A673 (cell line): Measurements from ENCODE around the gene ARMS2. TPM values are rescaled to one million over a fixed set of nuclear protein-coding genes. Genes with fewer than 3 reads are reported as not detected.

ENCODE experiments used
- Bru-seq: library from RNA; stranded (reverse); fragments of 400-500 nt; gene quantifications from one replicate; lab custom pipeline; 2021; lab: Mats Ljungman, UMichigan
- BruChase-seq, 2 experiments: library from RNA; stranded (reverse); fragments of 400-500 nt; gene quantifications; one replicate each; lab custom pipeline; 2021; lab: Mats Ljungman, UMichigan
- BruUV-seq: library from RNA; stranded (reverse); fragments of 400-500 nt; replicated peaks from 2 replicates; lab custom pipeline; 2021; lab: Mats Ljungman, UMichigan
- CTCF ChIA-PET: fragments of 300-600 bp; sonication (Branson Sonifier 250); formaldehyde crosslinking; loops from one replicate; lab custom pipeline; 2022; ENCODE audit warnings: antibody characterized with exemption; lab: Charles Lee
- POLR2A ChIA-PET: fragments of 300-600 bp; sonication (Branson Sonifier 250); formaldehyde crosslinking; loops from one replicate; lab custom pipeline; 2022; ENCODE audit warnings: antibody characterized with exemption; ENCODE audit not compliant: low non-redundant PET; lab: Charles Lee
- DNase-seq: peaks from one replicate; pipeline ENCODE4 v3.0.0-alpha.2; 2015; ENCODE audit warnings: low spot score
- H3K27ac ChIP-seq: fragments of 200-600 bp; sonication (generic); 2 replicates; pipeline ENCODE4 v1.5.1; 2016; ENCODE audit warnings: mixed run types, low read depth, mild to moderate bottlenecking, mixed read lengths, antibody characterized with exemption, low read length; ENCODE audit not compliant: poor library complexity, severe bottlenecking
- H3K27me3 ChIP-seq: fragments of 200-600 bp; sonication (generic); replicated peaks from 2 replicates; pipeline ENCODE4 v1.6.1; 2017; ENCODE audit warnings: mixed run types, low read depth, mild to moderate bottlenecking, mixed read lengths, antibody characterized with exemption, low read length; ENCODE audit not compliant: insufficient read depth, poor library complexity
- H3K36me3 ChIP-seq: fragments of 200-600 bp; sonication (generic); 2 replicates; pipeline ENCODE4 v1.6.1; 2016; ENCODE audit warnings: mixed run types, mild to moderate bottlenecking, mixed read lengths, antibody characterized with exemption, low read length; ENCODE audit not compliant: insufficient read depth, poor library complexity, severe bottlenecking
- H3K4me1 ChIP-seq: fragments of 200-600 bp; sonication (generic); 2 replicates; pipeline ENCODE4 v1.6.1; 2017; ENCODE audit warnings: mixed run types, mild to moderate bottlenecking, mixed read lengths, antibody characterized with exemption, low read length; ENCODE audit not compliant: insufficient read depth, poor library complexity, severe bottlenecking
- H3K4me3 ChIP-seq: fragments of 200-600 bp; sonication (generic); 2 replicates; pipeline ENCODE4 v1.5.1; 2016; ENCODE audit warnings: low read depth, mixed run types, mild to moderate bottlenecking, mixed read lengths, low read length; ENCODE audit not compliant: poor library complexity, severe bottlenecking
- H3K9me3 ChIP-seq: fragments of 200-600 bp; sonication (generic); 2 replicates; pipeline ENCODE4 v1.6.1; 2016; ENCODE audit warnings: mixed run types, low read depth, mild to moderate bottlenecking, mixed read lengths, antibody characterized with exemption, low read length; ENCODE audit not compliant: poor library complexity, severe bottlenecking
- CTCF ChIP-seq: fragments of 300-800, 200-600 bp; sonication (generic); conservative IDR thresholded peaks from 2 replicates; pipeline ENCODE4 v1.5.1; 2017; ENCODE audit warnings: low read depth, mild to moderate bottlenecking, antibody characterized with exemption, low read length, moderate library complexity, mixed read lengths
- EZH2 ChIP-seq: fragments of 200-600 bp; sonication (generic); IDR thresholded peaks from 2 replicates; pipeline ENCODE4 v1.6.1; 2017; ENCODE audit warnings: borderline replicate concordance, low read depth, mild to moderate bottlenecking, mixed read lengths, antibody characterized with exemption, low read length; ENCODE audit not compliant: poor library complexity, severe bottlenecking
- intact Hi-C: fragments of 100-400 bp; cut with micrococcal nuclease; formaldehyde crosslinking; loops from one replicate; pipeline ENCODE4 v1.10.0; 2022; ENCODE audit not compliant: unreplicated experiment
- long read RNA-seq: library from polyadenylated mRNA; stranded (forward); transcript quantifications from one replicate; pipeline ENCODE4 v2.0.0, GENCODE V29; 2022
- total RNA-seq: library from RNA; stranded (reverse); gene quantifications from 2 replicates; pipeline ENCODE4 v1.2.3, GENCODE V29; 2021

The ARMS2 gene
- not detected in 2 replicates for total RNA-seq
- Bru-seq, nascent RNA = not detected
- not detected for BruChase-seq, experiment 1, labeled RNA remaining after a 2-hour chase
- BruChase-seq, experiment 2, labeled RNA remaining after a 6-hour chase = not detected
- long read RNA-seq = 0 reads

GRCh38 chr10:122454603-122455080 lies at the start of gene ARMS2:
TSS of gene ARMS2 (plus strand) at chr10:122454653. CDS start at chr10:122454728, 75 bp downstream.
- Histone ChIP-seq H3K27me3 (peaks cover 4% of the 10 kb centered on the region), H3K36me3 (no peaks in the 10 kb centered on the region), H3K4me1 (no peaks in the 10 kb centered on the region), H3K27ac (no peak within 1 kb of the TSS), H3K4me3 (no peak within 1 kb of the TSS), H3K9me3 (no peaks in the 10 kb centered on the region)
- ChIA-PET CTCF (no interaction called here), POLR2A (no interaction called here)
- TF ChIP-seq CTCF (no peak), EZH2 (no peak)
- DNase-seq = no peak
- intact Hi-C loops = no loop called here
- no TSS peak for BruUV-seq

- Histone ChIP-seq H3K27me3 (no peaks in the 10 kb centered on the region), H3K36me3 (no peaks in the 10 kb centered on the region), H3K4me3 (no peak overlapping the region), H3K4me1 (no peaks in the 10 kb centered on the region), H3K9me3 (no peaks in the 10 kb centered on the region), H3K27ac (no peak overlapping the region)
- BruUV-seq = no TSS peak
- no peak for DNase-seq
- ChIA-PET POLR2A (no interaction called here), CTCF (no interaction called here)
- TF ChIP-seq EZH2 (no peak), CTCF (no peak)
- intact Hi-C loops = no loop called here
Measured at GRCh38 chr10:122407375-122408125, 46.9 kb upstream of the ARMS2 start.

GRCh38 chr10:122413327-122413726 lies 41.1 kb upstream of the ARMS2 start:
- no TSS peak for BruUV-seq
- ChIA-PET POLR2A (no interaction called here), CTCF (no interaction called here)
- Histone ChIP-seq H3K27ac (no peak overlapping the region), H3K27me3 (no peaks in the 10 kb centered on the region), H3K9me3 (no peaks in the 10 kb centered on the region), H3K36me3 (peaks cover 3% of the 10 kb centered on the region), H3K4me1 (no peaks in the 10 kb centered on the region), H3K4me3 (no peak overlapping the region)
- intact Hi-C loops = no loop called here
- TF ChIP-seq CTCF (no peak), EZH2 (no peak)
- no peak for DNase-seq
